Testis (tissue), 2 donors: ENCODE results near the gene WBP1L.

Experiments
- CTCF ChIP-seq, 3 experiments: fragments of 450-650 bp in 2 of 3; fragments of 200-600 bp in 1 of 3; sonication (generic) in 1 of 3; IDR thresholded peaks; one replicate each; pipeline ENCODE4 v1.5.1; 2016 to 2019; ENCODE audit warnings: antibody characterized with exemption in 3 of 3, mild to moderate bottlenecking in 2 of 3, moderate library complexity in 1 of 3
- POLR2A ChIP-seq: fragments of 450-650 bp; IDR thresholded peaks from one replicate; pipeline ENCODE4 v1.6.1; 2017; ENCODE audit warnings: antibody characterized with exemption, mild to moderate bottlenecking, moderate library complexity

GRCh38 chr10:102827597-102827975, 83.8 kb downstream of the WBP1L start:
- TF ChIP-seq CTCF (IDR thresholded peaks at IDR 0.05) = no peak
- no peak for TF ChIP-seq POLR2A
